HG03378 (cell line): ENCODE data around the gene PLD1.
A peak's percentile ranks its signal among the peaks of the same experiment; 100 is the strongest.
"Not testable (repeated sequence)": the region's sequence is repeated elsewhere in the genome, so short reads cannot be mapped to it uniquely, and the experiment has no call there.

ENCODE experiments used
- ATAC-seq: cut with Tn5 transposase; IDR thresholded peaks from one replicate; pipeline ENCODE4 v1.9.1; 2021; ENCODE audit warnings: mild to moderate bottlenecking, moderate library complexity; ENCODE audit not compliant: unreplicated experiment

PLD1 gene

GRCh38 chr3:171566803-171567422 is 243.4 kb downstream of the PLD1 start:
- peak; percentile 65 for ATAC-seq

DNA sequence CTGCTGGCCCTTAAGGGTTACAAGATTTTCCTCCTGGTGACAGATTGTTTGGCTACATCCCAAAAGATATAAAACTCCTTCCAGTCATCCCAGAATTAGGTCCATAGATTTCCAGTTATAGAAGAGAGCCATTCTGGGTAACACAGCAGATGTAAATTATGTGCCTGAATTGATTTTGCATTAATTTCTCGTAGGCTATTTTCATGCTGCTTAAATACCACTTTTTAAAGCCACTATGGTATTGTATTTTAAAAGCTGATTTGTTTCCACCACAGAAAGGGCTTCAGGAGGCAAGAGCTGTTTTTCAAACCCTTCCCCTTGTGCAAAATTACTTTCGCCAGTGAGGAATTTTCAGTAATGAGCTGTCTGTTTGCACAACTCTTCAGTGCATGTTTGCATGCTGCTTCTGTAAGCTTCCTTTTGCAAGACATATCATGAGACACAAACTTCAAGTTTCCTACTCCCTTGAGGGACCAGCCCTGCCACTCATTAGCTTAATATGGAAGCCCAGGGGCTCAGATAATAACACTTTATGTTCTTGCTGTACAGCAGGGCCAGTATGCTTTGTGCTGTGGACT is 244.7 kb downstream of the PLD1 start:
- no peak for ATAC-seq

GRCh38 chr3:171564748-171565480 is 245.4 kb downstream of the PLD1 start:
- no peak for ATAC-seq

DNA sequence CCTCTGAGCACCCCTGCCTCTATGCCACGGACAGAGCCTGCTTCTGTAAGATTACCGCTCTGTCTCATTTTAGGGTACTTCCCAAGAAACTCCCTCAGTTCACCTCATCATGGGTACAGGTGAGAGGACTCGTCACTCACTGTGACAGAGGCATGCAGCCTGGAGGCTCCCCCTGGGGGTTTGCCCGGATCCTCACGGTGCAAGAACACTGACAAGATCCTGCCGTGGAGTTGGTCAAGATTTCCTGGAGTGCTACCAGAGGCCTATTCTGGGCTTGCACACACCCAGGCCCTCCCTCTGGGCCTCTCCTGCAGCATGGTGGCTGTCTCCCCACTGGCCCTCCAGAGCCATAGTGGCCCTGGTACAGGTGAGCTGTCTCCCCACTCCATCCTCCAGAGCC is 247.0 kb downstream of the PLD1 start:
- no peak for ATAC-seq

GRCh38 chr3:171562459-171562858 is 247.8 kb downstream of the PLD1 start:
- ATAC-seq = not testable (repeated sequence)

- peak; percentile 64 for ATAC-seq
Observed at GRCh38 chr3:171561596-171562323, 248.5 kb downstream of the PLD1 start.

GRCh38 chr3:171559586-171559985 is 250.7 kb downstream of the PLD1 start:
- no peak for ATAC-seq

DNA sequence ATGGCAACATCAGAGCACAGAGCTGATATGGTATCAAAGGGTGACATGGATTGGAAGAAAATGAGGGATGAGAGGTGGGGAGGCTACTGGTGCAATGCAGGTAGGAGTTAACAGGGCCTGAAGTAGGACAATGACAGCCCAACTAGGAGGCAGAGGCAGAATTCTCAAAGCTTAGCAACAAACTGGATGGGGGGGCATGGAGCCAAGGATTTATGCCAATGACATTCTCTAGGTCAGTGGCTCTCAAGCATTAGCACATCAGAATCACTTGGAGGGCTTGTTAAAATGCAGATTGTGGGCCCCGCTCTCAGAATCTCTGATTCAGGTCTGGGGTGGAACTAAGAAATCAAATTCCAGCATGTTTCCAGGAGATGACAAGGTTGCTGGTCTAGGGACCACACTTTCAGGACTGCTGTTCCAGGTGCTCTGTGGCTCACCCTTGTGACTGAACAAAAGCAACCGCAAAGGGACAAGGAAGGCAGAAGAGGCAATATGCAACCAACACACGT is 252.0 kb downstream of the PLD1 start:
- no peak for ATAC-seq

DNA sequence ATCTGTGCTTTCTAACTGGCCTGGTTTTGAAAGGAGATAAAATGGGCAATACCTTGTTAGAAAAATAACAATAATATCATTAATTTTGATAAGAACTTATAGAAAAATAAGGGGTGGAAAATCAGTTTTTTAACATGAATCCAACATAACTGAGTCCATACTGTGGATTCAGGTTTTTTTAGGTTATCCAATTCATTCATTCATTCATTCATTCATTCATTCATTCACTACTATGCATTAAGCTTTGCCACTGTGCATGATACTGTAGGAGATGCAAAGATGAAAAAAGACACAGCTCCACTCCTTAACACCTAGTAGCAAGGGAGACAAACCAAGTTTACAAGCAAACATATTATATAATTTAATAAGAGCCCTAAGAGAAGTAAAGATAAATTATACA is 253.1 kb downstream of the PLD1 start:
- ATAC-seq = no peak

GRCh38 chr3:171556574-171557145 is 253.6 kb downstream of the PLD1 start:
- ATAC-seq = no peak

DNA sequence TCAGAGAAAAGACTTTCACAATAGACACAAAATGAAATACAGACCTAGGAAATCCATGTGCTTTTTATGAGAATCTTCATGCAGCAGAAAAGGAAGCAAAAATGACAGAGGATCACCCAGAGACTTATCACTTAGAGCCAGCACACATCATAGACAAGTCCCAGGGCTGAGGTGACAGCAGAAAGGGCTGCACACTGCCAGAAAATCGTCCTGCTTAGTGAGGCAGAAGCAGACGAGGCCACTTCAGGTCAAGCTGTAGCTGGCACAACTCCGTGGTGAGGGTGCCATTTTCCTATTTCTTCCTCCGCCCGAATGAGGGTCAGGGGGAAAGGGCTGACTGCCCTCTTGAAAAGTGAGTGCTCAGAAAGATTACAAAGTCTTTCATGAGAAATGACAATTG is 254.1 kb downstream of the PLD1 start:
- ATAC-seq = no peak

DNA sequence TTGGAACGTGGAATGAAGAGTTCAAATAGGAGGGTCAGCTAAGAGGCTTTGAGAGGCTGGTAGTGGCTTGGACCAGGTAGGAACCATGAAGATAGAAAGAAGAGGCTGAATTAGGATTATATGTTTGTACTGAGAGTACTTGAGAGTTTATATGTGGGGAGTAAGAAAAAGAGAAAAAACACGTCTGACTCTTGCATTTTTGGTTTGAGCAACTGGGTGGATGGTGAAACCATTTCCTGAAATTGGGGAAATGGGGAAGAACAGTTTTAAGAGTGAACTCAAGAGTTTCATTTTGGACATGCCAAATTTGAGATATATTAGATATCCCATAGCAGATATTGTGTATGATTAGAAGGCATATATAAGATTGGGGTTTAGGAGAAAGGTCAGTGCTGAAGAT is 257.2 kb downstream of the PLD1 start:
- no peak for ATAC-seq

- no peak for ATAC-seq
Observed at GRCh38 chr3:171552531-171552930, 257.8 kb downstream of the PLD1 start.

DNA sequence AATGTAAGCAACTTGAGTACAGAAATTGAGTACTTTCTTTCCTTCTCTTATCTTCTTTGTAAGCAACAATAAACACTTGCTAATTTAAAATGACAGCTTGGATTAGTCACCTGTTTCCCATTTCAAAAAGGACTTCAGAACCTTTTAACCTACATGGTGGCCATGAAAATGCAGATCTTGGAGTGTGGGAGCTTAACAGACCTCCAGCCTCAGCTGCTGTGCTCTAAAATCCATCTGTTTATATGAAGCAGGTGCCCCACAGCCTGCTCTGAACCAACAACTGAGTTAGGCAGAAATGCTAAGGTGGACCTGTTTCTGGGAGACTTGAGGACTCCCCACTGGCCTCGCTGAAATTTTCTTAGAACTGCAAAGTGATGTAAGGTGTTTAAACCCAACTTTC is 259.0 kb downstream of the PLD1 start:
- no peak for ATAC-seq
